ENCODE measurements around the gene TDG. TPM values are rescaled to one million over a fixed set of nuclear protein-coding genes. Genes with fewer than 3 reads are reported as not detected.

Gene TDG
- total RNA-seq, 1 experiment from 2014 or later, result 70.3 TPM

DNA sequence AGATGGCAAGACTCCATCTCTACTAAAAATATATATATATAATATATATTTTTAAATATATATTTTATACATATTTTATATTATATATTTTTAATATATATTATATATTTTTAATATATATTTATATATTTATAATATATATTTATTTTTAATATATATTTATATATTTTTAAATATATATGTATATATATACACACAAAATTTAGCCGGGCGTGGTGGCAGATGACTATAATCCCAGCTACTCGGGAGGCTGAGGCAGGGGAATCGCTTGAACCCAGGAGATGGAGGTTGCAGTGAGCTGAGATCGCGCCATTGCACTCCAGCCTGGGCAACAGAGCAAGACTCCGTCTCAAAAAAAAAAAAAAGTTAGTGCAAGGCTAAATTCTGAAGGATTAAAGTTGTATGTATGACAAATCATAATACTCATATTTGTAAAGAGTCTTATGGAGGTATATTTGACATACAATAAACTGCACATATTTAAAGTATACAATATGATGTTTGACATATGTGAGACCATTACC is 7.7 kb upstream of the TDG start:
- Histone ChIP-seq H2BK12ac (ENCODE audit: insufficient read length, low read depth, low read length) (no peak overlapping the region), H2BK15ac (ENCODE audit: low read depth, low read length) (no peak overlapping the region), H3K14ac (ENCODE audit: insufficient read depth, low read length) (no peak overlapping the region), H2AK5ac (ENCODE audit: insufficient read length, low read length) (no peak overlapping the region), H2AFZ (ENCODE audit: low read length) (no peak overlapping the region), H3T11ph (ENCODE audit: low read length) (no peak overlapping the region), H3K27ac (ENCODE audit: insufficient read length, low read depth, low read length) (peak overlapping the region; percentile 96), H2BK5ac (ENCODE audit: insufficient read length, low read length) (no peak overlapping the region), H3K4me1 (ENCODE audit: insufficient read depth, low read length) (no peaks in the 10 kb centered on the region), H3K27me3 (ENCODE audit: insufficient read depth, low read length) (no peaks in the 10 kb centered on the region), H3K4me2 (ENCODE audit: insufficient read depth, insufficient read length, low read length) (peak overlapping the region; percentile 99), H4K5ac (ENCODE audit: insufficient read length, low read depth, low read length) (no peak overlapping the region), H2BK20ac (ENCODE audit: low read depth, low read length, poor library complexity, severe bottlenecking) (no peak overlapping the region), H3K79me2 (ENCODE audit: insufficient read depth, low read length) (peaks cover 8% of the 10 kb centered on the region; the same call in 1 of the 2 replicates), H3K4ac (ENCODE audit: low read depth, low read length) (no peak overlapping the region), H3K9me3 (ENCODE audit: control insufficient read depth, low read depth, low read length) (no peaks in the 10 kb centered on the region), H4K8ac (replicated peaks; ENCODE audit: insufficient read length, low read depth, low read length) (no peak overlapping the region), H4K91ac (ENCODE audit: insufficient read length, low read depth, low read length) (no peak overlapping the region), H4K20me1 (ENCODE audit: control insufficient read depth, insufficient read depth, insufficient read length) (no peaks in the 10 kb centered on the region), H3K56ac (ENCODE audit: insufficient read length, low read depth, low read length) (no peak overlapping the region), H2BK120ac (ENCODE audit: low read depth, low read length, poor library complexity, severe bottlenecking) (no peak overlapping the region), H3K79me1 (ENCODE audit: insufficient read depth, low read depth, low read length, poor library complexity, severe bottlenecking) (no peaks in the 10 kb centered on the region), H3K9ac (ENCODE audit: extremely low read depth, insufficient read length, low read length) (no peak overlapping the region), H3K23ac (ENCODE audit: insufficient read length, low read depth, low read length) (no peak overlapping the region), H3K18ac (ENCODE audit: insufficient read length, low read depth, low read length) (no peak overlapping the region), H3K23me2 (ENCODE audit: insufficient read length, low read depth, low read length, poor library complexity, severe bottlenecking) (peaks cover 13% of the 10 kb centered on the region)
- WGBS (ENCODE audit: extremely low coverage, insufficient read length, low lambda C conversion rate), result no CpG with 5 or more reads among the region's 7 CpGs
- Mint-ChIP-seq H3K27me3 (ENCODE audit: low read depth) (no peaks in the 10 kb centered on the region; the same call in 1 of the 2 replicates), H3K4me1 (peaks cover 10 to 20% of the 10 kb centered on the region in 2 experiments), H3K4me3 (peak overlapping the region; percentile 90 to 93), H3K36me3 (ENCODE audit: insufficient read depth in 1 of 3, low read depth in 3 of 3) (peaks cover 5 to 20% (median 19%) of the 10 kb centered on the region in 3 experiments; a peak in 6 of 7 replicates), H3K27ac (peak overlapping the region; percentile 98 to 100 (median 99); a peak in 6 of 7 replicates), H3K9me3 (no peaks in the 10 kb centered on the region; a peak in 1 of 5 replicates)
- DNase-seq, result no peak
- TF ChIP-seq, protein P1, sequence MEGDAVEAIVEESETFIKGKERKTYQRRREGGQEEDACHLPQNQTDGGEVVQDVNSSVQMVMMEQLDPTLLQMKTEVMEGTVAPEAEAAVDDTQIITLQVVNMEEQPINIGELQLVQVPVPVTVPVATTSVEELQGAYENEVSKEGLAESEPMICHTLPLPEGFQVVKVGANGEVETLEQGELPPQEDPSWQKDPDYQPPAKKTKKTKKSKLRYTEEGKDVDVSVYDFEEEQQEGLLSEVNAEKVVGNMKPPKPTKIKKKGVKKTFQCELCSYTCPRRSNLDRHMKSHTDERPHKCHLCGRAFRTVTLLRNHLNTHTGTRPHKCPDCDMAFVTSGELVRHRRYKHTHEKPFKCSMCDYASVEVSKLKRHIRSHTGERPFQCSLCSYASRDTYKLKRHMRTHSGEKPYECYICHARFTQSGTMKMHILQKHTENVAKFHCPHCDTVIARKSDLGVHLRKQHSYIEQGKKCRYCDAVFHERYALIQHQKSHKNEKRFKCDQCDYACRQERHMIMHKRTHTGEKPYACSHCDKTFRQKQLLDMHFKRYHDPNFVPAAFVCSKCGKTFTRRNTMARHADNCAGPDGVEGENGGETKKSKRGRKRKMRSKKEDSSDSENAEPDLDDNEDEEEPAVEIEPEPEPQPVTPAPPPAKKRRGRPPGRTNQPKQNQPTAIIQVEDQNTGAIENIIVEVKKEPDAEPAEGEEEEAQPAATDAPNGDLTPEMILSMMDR (conservative IDR thresholded peaks at IDR 0.05), result no peak

All from H9 (cell line).